ENCODE measurements around the gene RIMBP2. TPM values are rescaled to one million over a fixed set of nuclear protein-coding genes. Genes with fewer than 3 reads are reported as not detected.

Gene RIMBP2
- polyA plus RNA-seq, 1 donor from 2014 or later: 14.6 TPM

DNA sequence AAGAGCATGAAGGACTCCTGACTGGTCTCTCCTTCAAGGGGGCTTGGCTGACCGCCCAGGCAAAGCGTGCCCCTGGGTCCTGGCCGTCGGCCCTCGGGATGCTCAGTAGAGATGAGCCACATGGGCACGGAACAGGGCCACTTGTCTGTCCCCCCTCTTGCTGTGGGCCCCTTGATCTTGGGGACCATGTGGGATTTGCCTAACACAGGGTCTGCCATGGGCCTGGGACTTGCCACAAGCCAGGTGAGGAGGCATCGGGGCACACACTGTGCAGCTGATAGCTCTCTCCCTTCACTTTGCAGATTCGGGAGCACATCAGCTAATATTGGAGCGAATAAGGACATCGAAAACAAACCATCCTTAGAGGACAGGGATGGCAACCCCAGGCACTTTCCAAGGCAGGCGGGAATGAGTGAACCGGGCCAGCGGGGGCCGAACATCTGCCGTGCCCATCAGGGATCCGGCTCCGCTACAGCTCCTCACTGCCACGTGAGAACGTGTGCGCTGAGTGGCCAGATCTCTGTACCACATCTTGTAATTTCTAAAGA, 290.3 kb downstream of the RIMBP2 start:
- Histone ChIP-seq H3K4me3 (ENCODE audit: low read length) (no peak overlapping the region), H3K9me2 (ENCODE audit: insufficient read depth, low read length) (no peaks in the 10 kb centered on the region), H3K9ac (ENCODE audit: low read length) (no peak overlapping the region), H3F3A (ENCODE audit: insufficient read depth, low read length, poor library complexity, severe bottlenecking) (no peaks in the 10 kb centered on the region), H3K9me3 (ENCODE audit: low read length) (no peaks in the 10 kb centered on the region), H3K36me3 (ENCODE audit: insufficient read depth, low read length) (peaks cover 7% of the 10 kb centered on the region), H3K79me2 (replicated peaks; ENCODE audit: insufficient read depth, low read length) (no peaks in the 10 kb centered on the region), H2AFZ (ENCODE audit: low read depth, low read length) (no peak overlapping the region), H3K27me3 (ENCODE audit: insufficient read depth, low read depth, low read length) (no peaks in the 10 kb centered on the region), H3K4me2 (ENCODE audit: low read length) (no peak overlapping the region), H3K27ac (ENCODE audit: low read length) (no peak overlapping the region), H4K20me1 (ENCODE audit: insufficient read depth) (no peaks in the 10 kb centered on the region)
- no peak for TF ChIP-seq TAF1 (IDR thresholded peaks at IDR 0.05; ENCODE audit: low read depth)
- TF ChIP-seq MXI1 (conservative IDR thresholded peaks at IDR 0.05; ENCODE audit: poor library complexity, severe bottlenecking): no peak
- no peak for TF ChIP-seq POLR2AphosphoS5 (IDR thresholded peaks at IDR 0.05)

DNA sequence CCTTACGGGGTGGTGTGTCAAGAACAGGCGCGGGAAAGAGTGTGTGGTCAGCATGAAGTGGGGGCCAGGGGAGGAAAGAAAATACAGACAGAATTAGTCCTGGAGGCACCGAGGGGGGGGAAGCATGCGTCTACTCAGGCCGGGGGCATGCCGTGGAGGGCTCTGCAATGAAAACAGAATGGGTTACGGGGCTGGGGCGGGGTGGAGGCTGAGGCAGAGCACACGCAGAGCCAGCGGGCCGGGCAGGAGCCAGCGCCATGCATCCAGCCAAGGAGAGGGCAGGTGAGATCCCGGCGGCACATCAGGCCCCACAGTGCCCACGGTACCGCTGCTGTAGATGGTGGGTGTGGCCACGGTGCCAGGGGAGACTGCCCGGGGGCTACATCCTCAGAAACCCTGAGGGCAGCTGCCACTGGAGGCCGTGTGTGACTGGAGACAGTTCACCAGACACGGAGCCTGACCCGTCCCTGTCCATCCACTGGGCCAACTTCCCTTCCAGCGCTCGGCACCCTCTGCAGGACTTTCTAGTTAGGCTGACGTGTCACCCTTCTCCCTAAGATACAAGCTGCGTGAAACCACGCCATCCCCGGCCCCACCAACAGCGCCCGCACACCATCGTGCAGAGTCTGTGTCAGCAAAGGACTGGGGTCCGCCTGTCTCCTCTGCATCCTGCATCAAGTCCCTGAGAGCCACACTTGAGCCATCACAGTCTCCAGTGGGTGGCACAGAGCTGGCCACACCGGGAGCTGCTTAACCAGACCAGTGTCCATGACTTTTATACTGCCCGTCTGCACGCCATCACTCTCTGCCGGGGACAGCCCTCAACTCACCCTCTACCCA, 291.0 kb downstream of the RIMBP2 start:
- TF ChIP-seq, protein P1, sequence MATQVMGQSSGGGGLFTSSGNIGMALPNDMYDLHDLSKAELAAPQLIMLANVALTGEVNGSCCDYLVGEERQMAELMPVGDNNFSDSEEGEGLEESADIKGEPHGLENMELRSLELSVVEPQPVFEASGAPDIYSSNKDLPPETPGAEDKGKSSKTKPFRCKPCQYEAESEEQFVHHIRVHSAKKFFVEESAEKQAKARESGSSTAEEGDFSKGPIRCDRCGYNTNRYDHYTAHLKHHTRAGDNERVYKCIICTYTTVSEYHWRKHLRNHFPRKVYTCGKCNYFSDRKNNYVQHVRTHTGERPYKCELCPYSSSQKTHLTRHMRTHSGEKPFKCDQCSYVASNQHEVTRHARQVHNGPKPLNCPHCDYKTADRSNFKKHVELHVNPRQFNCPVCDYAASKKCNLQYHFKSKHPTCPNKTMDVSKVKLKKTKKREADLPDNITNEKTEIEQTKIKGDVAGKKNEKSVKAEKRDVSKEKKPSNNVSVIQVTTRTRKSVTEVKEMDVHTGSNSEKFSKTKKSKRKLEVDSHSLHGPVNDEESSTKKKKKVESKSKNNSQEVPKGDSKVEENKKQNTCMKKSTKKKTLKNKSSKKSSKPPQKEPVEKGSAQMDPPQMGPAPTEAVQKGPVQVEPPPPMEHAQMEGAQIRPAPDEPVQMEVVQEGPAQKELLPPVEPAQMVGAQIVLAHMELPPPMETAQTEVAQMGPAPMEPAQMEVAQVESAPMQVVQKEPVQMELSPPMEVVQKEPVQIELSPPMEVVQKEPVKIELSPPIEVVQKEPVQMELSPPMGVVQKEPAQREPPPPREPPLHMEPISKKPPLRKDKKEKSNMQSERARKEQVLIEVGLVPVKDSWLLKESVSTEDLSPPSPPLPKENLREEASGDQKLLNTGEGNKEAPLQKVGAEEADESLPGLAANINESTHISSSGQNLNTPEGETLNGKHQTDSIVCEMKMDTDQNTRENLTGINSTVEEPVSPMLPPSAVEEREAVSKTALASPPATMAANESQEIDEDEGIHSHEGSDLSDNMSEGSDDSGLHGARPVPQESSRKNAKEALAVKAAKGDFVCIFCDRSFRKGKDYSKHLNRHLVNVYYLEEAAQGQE (IDR thresholded peaks at IDR 0.05; ENCODE audit: borderline replicate concordance): no peak
- TF ChIP-seq MXI1 (conservative IDR thresholded peaks at IDR 0.05; ENCODE audit: poor library complexity, severe bottlenecking) (no peak), TAF1 (IDR thresholded peaks at IDR 0.05; ENCODE audit: low read depth) (no peak), EP300 (conservative IDR thresholded peaks at IDR 0.05; ENCODE audit: poor library complexity, severe bottlenecking) (no peak), SMC3 (conservative IDR thresholded peaks at IDR 0.05; ENCODE audit: poor library complexity) (no peak), RAD21 (conservative IDR thresholded peaks at IDR 0.05) (no peak), EZH2 (IDR thresholded peaks at IDR 0.05; ENCODE audit: borderline replicate concordance, insufficient read depth, low read length, poor library complexity, severe bottlenecking) (no peak)
- TF ChIP-seq, protein P2, sequence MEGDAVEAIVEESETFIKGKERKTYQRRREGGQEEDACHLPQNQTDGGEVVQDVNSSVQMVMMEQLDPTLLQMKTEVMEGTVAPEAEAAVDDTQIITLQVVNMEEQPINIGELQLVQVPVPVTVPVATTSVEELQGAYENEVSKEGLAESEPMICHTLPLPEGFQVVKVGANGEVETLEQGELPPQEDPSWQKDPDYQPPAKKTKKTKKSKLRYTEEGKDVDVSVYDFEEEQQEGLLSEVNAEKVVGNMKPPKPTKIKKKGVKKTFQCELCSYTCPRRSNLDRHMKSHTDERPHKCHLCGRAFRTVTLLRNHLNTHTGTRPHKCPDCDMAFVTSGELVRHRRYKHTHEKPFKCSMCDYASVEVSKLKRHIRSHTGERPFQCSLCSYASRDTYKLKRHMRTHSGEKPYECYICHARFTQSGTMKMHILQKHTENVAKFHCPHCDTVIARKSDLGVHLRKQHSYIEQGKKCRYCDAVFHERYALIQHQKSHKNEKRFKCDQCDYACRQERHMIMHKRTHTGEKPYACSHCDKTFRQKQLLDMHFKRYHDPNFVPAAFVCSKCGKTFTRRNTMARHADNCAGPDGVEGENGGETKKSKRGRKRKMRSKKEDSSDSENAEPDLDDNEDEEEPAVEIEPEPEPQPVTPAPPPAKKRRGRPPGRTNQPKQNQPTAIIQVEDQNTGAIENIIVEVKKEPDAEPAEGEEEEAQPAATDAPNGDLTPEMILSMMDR (IDR thresholded peaks at IDR 0.05; ENCODE audit: poor library complexity, severe bottlenecking): no peak
- H2AFZ ChIP-seq (ENCODE audit: low read depth, low read length): no peak overlapping the region
- no peak overlapping the region for H3K4me3 ChIP-seq (ENCODE audit: low read length)
- no peaks in the 10 kb centered on the region for H4K20me1 ChIP-seq (ENCODE audit: insufficient read depth)
- no peaks in the 10 kb centered on the region for H3K79me2 ChIP-seq (replicated peaks; ENCODE audit: insufficient read depth, low read length)
- H3K9ac ChIP-seq (ENCODE audit: low read length): no peak overlapping the region
- H3K9me3 ChIP-seq (ENCODE audit: low read length): no peaks in the 10 kb centered on the region
- H3K36me3 ChIP-seq (ENCODE audit: insufficient read depth, low read length): peaks cover 7% of the 10 kb centered on the region
- no peaks in the 10 kb centered on the region for H3F3A ChIP-seq (ENCODE audit: insufficient read depth, low read length, poor library complexity, severe bottlenecking)
- no peaks in the 10 kb centered on the region for H3K9me2 ChIP-seq (ENCODE audit: insufficient read depth, low read length)
- H3K27ac ChIP-seq (ENCODE audit: low read length): no peak overlapping the region
- no peaks in the 10 kb centered on the region for H3K27me3 ChIP-seq (ENCODE audit: insufficient read depth, low read depth, low read length)
- H3K4me2 ChIP-seq (ENCODE audit: low read length): no peak overlapping the region

Measured in neural cell (in vitro differentiated cells).